OCI-LY1 (cell line): ENCODE data around the gene SEMG2.

Experiments
- CTCF ChIP-seq: fragments of 200-600 bp; sonication (generic), shearing (Covaris generic); IDR thresholded peaks from 2 replicates; pipeline ENCODE4 v1.5.1; 2017; ENCODE audit warnings: mild to moderate bottlenecking, antibody characterized with exemption, low read length, moderate library complexity, mixed read lengths
- EZH2 ChIP-seq: fragments of 200-600 bp; sonication (generic), shearing (Covaris generic); IDR thresholded peaks from 2 replicates; pipeline ENCODE4 v1.8.0; 2017; ENCODE audit warnings: borderline replicate concordance, mixed run types, mild to moderate bottlenecking, antibody characterized with exemption, low read length, moderate library complexity, mixed read lengths

- TF ChIP-seq CTCF (no peak), EZH2 (no peak)
Observed at GRCh38 chr20:45263556-45264266, 42.5 kb downstream of the SEMG2 start.
